SU-DHL-6 (cell line): ENCODE data around the gene ANKRD22.

Experiments
- EZH2phosphoT487 ChIP-seq: fragments of 200-600 bp; sonication (generic), shearing (Covaris generic); conservative IDR thresholded peaks from 2 replicates; pipeline ENCODE4 v1.6.1; 2018; ENCODE audit warnings: mild to moderate bottlenecking, antibody characterized with exemption, low read length, moderate library complexity, mixed read lengths
- TF ChIP-seq, protein P1 (sequence below): fragments of 200-600 bp; sonication (generic); IDR thresholded peaks from one replicate; pipeline ENCODE4 v1.5.1; 2017; ENCODE audit warnings: antibody characterized with exemption, mild to moderate bottlenecking, low read length, moderate library complexity; ENCODE audit not compliant: insufficient read depth, poor library complexity, severe bottlenecking

GRCh38 chr10:88853155-88853881 is 1.7 kb upstream of the ANKRD22 start:
- TF ChIP-seq, protein P1, sequence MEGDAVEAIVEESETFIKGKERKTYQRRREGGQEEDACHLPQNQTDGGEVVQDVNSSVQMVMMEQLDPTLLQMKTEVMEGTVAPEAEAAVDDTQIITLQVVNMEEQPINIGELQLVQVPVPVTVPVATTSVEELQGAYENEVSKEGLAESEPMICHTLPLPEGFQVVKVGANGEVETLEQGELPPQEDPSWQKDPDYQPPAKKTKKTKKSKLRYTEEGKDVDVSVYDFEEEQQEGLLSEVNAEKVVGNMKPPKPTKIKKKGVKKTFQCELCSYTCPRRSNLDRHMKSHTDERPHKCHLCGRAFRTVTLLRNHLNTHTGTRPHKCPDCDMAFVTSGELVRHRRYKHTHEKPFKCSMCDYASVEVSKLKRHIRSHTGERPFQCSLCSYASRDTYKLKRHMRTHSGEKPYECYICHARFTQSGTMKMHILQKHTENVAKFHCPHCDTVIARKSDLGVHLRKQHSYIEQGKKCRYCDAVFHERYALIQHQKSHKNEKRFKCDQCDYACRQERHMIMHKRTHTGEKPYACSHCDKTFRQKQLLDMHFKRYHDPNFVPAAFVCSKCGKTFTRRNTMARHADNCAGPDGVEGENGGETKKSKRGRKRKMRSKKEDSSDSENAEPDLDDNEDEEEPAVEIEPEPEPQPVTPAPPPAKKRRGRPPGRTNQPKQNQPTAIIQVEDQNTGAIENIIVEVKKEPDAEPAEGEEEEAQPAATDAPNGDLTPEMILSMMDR, result no peak
- TF ChIP-seq EZH2phosphoT487, result no peak
